MM.1S (cell line): ENCODE measurements around the gene DENND4A.

Experiments
- DNase-seq: peaks from one replicate; pipeline ENCODE4 v3.0.0-alpha.2; 2015
- H2AFZ ChIP-seq: fragments of 300-600 bp; sonication (generic); 2 replicates; pipeline ENCODE4 v1.6.0; 2016; ENCODE audit warnings: antibody characterized with exemption, low read length
- H3F3A ChIP-seq: fragments of 300-600 bp; sonication (generic); 2 replicates; pipeline ENCODE4 v1.6.1; 2016; ENCODE audit warnings: mild to moderate bottlenecking, antibody characterized with exemption, low read length, moderate library complexity, mixed read lengths; ENCODE audit not compliant: insufficient read depth
- H3K27ac ChIP-seq: fragments of 300-600 bp; sonication (generic); 2 replicates; pipeline ENCODE4 v1.5.1; 2016; ENCODE audit warnings: mild to moderate bottlenecking, low read length
- H3K27me3 ChIP-seq: fragments of 300-600 bp; sonication (generic); replicated peaks from 2 replicates; pipeline ENCODE4 v1.6.0; 2016; ENCODE audit warnings: low read length; ENCODE audit not compliant: insufficient read depth
- H3K36me3 ChIP-seq: fragments of 300-600 bp; sonication (generic); replicated peaks from 2 replicates; pipeline ENCODE4 v1.6.1; 2016; ENCODE audit warnings: mild to moderate bottlenecking, low read length, mixed read lengths; ENCODE audit not compliant: insufficient read depth
- H3K4me1 ChIP-seq: fragments of 300-600 bp; sonication (generic); 2 replicates; pipeline ENCODE4 v1.6.1; 2016; ENCODE audit warnings: low read length, mixed read lengths
- H3K4me2 ChIP-seq: fragments of 300-600 bp; sonication (generic); 2 replicates; pipeline ENCODE4 v1.6.0; 2016; ENCODE audit warnings: low read depth, low read length
- H3K4me3 ChIP-seq: fragments of 300-600 bp; sonication (generic); 2 replicates; pipeline ENCODE4 v1.5.1; 2016; ENCODE audit warnings: low read length, mixed read lengths
- H3K79me2 ChIP-seq: fragments of 300-600 bp; sonication (generic); 2 replicates; pipeline ENCODE4 v1.6.1; 2016; ENCODE audit warnings: mixed run types, low read length, mixed read lengths
- H3K9ac ChIP-seq: fragments of 300-600 bp; sonication (generic); 2 replicates; pipeline ENCODE4 v1.6.1; 2016; ENCODE audit warnings: low read length, mixed read lengths
- H3K9me2 ChIP-seq: fragments of 300-600 bp; sonication (generic); replicated peaks from 2 replicates; pipeline ENCODE4 v1.6.1; 2016; ENCODE audit warnings: mild to moderate bottlenecking, low read length, mixed read lengths; ENCODE audit not compliant: insufficient read depth
- H3K9me3 ChIP-seq: fragments of 300-600 bp; sonication (generic); replicated peaks from 2 replicates; pipeline ENCODE4 v1.6.1; 2016; ENCODE audit warnings: mild to moderate bottlenecking, low read length, mixed read lengths; ENCODE audit not compliant: insufficient read depth
- H4K20me1 ChIP-seq: fragments of 300-600 bp; sonication (generic); 2 replicates; pipeline ENCODE4 v1.6.1; 2016; ENCODE audit warnings: mild to moderate bottlenecking, low read length, moderate library complexity, mixed read lengths; ENCODE audit not compliant: insufficient read depth
- EZH2 ChIP-seq: fragments of 300-600 bp; sonication (generic); optimal IDR thresholded peaks from 2 replicates; pipeline ENCODE3; 2017; ENCODE audit warnings: low read depth, mild to moderate bottlenecking, antibody characterized with exemption, low read length, mixed read lengths
- EZH2phosphoT487 ChIP-seq: fragments of 300-600 bp; sonication (generic); IDR thresholded peaks from 2 replicates; pipeline ENCODE4 v1.6.1; 2018; ENCODE audit warnings: antibody characterized with exemption, low read length
- TF ChIP-seq, protein P1 (sequence below): fragments of 300-600 bp; sonication (generic); IDR thresholded peaks from 2 replicates; pipeline ENCODE4 v1.5.1; 2016; ENCODE audit warnings: antibody characterized with exemption, low read length, mixed read lengths

The DENND4A gene

DNA sequence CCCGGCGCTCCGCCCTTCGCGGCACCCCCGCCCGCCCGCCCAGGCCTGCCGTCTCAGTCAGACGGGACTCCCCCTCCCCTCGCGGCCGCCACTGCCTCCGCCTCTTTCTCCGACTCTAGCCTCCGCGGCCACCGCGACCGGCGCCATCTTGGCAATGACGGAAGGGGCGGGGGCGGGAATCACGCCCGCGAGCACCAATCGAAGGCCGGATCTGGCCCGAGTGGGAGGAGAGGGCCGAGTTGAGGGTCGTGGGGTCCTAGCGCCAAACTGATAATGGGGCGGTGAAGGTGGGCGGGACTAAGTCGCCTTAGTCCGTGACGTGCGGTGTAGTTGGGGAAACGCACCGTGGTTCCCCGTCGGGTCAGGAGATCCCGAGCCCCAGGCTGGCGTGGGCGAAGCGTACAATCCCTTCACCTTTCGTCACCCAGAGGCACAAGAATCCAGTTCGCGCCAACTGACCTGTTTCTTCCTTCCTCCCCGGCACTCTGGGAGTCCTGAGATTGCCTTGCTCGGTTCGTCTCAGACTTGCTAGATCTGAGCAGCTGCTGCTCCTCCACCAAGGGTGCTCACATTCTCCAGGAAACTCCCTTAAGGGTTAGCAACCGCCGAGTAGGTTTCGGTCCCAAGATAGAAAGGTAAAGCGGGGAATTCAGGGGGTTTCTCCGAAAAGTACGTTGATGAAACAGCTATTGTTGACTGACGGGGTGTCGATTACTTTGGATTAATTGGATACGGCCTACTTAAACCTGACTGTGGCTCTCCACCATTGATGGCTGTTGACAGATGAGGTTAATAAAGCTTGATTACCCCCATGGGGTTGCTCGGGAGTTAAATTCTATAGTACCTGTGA lies at the start of gene DENND4A:
Gene DENND4A, minus strand, starts transcription at position 156 of the 850 bp plus-strand sequence. CDS start 35,843 bp downstream, outside the sequence.
- H3K36me3 ChIP-seq = no peaks in the 10 kb centered on the region
- peak within 1 kb of the TSS; percentile 94 for H3K9ac ChIP-seq
- peak within 1 kb of the TSS; percentile 76 for H3K4me3 ChIP-seq
- peak within 1 kb of the TSS; percentile 75 for H2AFZ ChIP-seq
- no peaks in the 10 kb centered on the region for H3K9me3 ChIP-seq
- H3K27ac ChIP-seq = peak within 1 kb of the TSS; percentile 98
- no peaks in the 10 kb centered on the region for H4K20me1 ChIP-seq
- H3K79me2 ChIP-seq = peaks cover 52% of the 10 kb centered on the region
- peak; percentile 97 for DNase-seq
- peak within 1 kb of the TSS; percentile 77 for H3K4me2 ChIP-seq
- no peaks in the 10 kb centered on the region for H3K27me3 ChIP-seq
- peaks cover 17% of the 10 kb centered on the region for H3F3A ChIP-seq
- TF ChIP-seq EZH2phosphoT487 (no peak), EZH2 (no peak)
- TF ChIP-seq, protein P1, sequence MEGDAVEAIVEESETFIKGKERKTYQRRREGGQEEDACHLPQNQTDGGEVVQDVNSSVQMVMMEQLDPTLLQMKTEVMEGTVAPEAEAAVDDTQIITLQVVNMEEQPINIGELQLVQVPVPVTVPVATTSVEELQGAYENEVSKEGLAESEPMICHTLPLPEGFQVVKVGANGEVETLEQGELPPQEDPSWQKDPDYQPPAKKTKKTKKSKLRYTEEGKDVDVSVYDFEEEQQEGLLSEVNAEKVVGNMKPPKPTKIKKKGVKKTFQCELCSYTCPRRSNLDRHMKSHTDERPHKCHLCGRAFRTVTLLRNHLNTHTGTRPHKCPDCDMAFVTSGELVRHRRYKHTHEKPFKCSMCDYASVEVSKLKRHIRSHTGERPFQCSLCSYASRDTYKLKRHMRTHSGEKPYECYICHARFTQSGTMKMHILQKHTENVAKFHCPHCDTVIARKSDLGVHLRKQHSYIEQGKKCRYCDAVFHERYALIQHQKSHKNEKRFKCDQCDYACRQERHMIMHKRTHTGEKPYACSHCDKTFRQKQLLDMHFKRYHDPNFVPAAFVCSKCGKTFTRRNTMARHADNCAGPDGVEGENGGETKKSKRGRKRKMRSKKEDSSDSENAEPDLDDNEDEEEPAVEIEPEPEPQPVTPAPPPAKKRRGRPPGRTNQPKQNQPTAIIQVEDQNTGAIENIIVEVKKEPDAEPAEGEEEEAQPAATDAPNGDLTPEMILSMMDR = no peak
- H3K4me1 ChIP-seq = peaks cover 20% of the 10 kb centered on the region
- H3K9me2 ChIP-seq = no peaks in the 10 kb centered on the region

DNA sequence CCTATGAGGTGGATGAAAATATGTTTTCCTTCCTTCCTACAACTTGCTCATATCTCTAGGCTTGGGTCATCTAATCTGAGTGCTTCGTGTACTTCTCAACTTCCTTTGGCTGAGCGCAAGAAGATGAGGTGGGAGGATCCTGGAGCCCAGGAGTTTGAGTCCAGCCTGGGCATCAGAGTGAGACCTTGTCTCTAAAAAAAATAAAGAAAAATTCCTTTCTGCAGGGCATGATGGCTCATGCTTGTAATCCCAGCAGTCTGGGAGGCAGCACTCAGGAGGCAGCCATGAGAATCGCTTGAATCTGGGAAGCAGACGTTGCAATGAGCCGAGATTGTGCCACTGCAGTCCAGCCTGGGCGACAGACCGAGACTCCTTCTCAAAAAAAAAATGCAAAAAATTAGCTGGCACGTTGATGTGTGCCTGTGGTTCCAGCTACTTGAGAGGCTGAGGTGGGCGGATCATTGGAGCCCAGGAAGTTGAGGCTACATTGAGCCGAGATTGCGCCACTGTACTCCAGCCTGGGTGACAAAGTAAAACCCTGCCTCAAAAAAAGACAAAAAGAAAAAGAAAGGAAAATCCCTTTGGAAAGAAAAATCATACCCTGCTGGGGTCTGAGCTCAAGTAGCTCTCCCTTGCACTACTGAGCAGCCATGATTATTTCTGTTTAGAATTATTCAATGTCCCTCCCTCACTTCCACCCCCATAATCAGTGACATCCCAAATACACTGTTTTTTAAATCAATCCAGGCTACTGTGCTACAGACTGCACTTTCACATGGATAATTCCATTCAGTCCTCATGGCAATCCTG lies 49.2 kb upstream of the DENND4A start:
- Histone ChIP-seq H3K9ac (no peak overlapping the region), H3K4me3 (no peak overlapping the region)
- no peak for DNase-seq

GRCh38 chr15:65839985-65840384 lies 47.9 kb upstream of the DENND4A start:
- Histone ChIP-seq H2AFZ (no peak overlapping the region), H3K4me3 (no peak overlapping the region), H3F3A (no peaks in the 10 kb centered on the region), H3K9me2 (no peaks in the 10 kb centered on the region), H4K20me1 (no peaks in the 10 kb centered on the region), H3K36me3 (no peaks in the 10 kb centered on the region), H3K4me1 (no peaks in the 10 kb centered on the region), H3K9me3 (no peaks in the 10 kb centered on the region), H3K9ac (no peak overlapping the region), H3K79me2 (no peaks in the 10 kb centered on the region), H3K27me3 (no peaks in the 10 kb centered on the region), H3K27ac (no peak overlapping the region), H3K4me2 (no peak overlapping the region)
- TF ChIP-seq, protein P1 = no peak
- TF ChIP-seq EZH2 = no peak
- TF ChIP-seq EZH2phosphoT487 = no peak
- DNase-seq = no peak

More for the DNA sequence above, 49.2 kb upstream of the DENND4A start:
- no peaks in the 10 kb centered on the region for H3K9me3 ChIP-seq
- H4K20me1 ChIP-seq = no peaks in the 10 kb centered on the region
- H3K27ac ChIP-seq = no peak overlapping the region
- H3K9me2 ChIP-seq = no peaks in the 10 kb centered on the region
- no peak overlapping the region for H2AFZ ChIP-seq
- no peaks in the 10 kb centered on the region for H3K79me2 ChIP-seq
- no peak overlapping the region for H3K4me2 ChIP-seq
- no peaks in the 10 kb centered on the region for H3K4me1 ChIP-seq
- no peaks in the 10 kb centered on the region for H3K36me3 ChIP-seq
- H3K27me3 ChIP-seq = no peaks in the 10 kb centered on the region
- no peaks in the 10 kb centered on the region for H3F3A ChIP-seq
- TF ChIP-seq EZH2 = no peak
- TF ChIP-seq EZH2phosphoT487 = no peak
